HepG2 (cell line): ENCODE results near the gene PSMA2. TPM values are rescaled to one million over a fixed set of nuclear protein-coding genes. Genes with fewer than 3 reads are reported as not detected.

Experiments
- ATAC-seq: fragments of 200-7000 bp; cut with Tn5 transposase; 3 replicates; pipeline ENCODE4 v1.9.1; 2020; ENCODE audit warnings: mild to moderate bottlenecking, moderate library complexity
- BruUV-seq: library from RNA; stranded (reverse); fragments of 400-500 nt; replicated peaks from 2 replicates; lab custom pipeline; 2021; lab: Mats Ljungman, UMichigan
- CTCF ChIA-PET: fragments of 300-600 bp; formaldehyde crosslinking; extraction: SDS; loops from one replicate; lab custom pipeline; 2021; ENCODE audit warnings: low total read pairs, inconsistent platforms, low intra/inter-chr PET ratio; lab: Yijun Ruan, JAX
- POLR2A ChIA-PET: fragments of 350-600 bp; sonication (Branson Sonifier 250); formaldehyde crosslinking; loops from one replicate; lab custom pipeline; 2020; ENCODE audit warnings: antibody characterized with exemption, inconsistent platforms; lab: Yijun Ruan, JAX
- DNase-seq: peaks from one replicate; pipeline ENCODE4 v3.0.0-alpha.2; 2015; ENCODE audit warnings: low spot score
- FAIRE-seq: peaks from 3 replicates; lab custom pipeline; 2011; peaks lifted over from hg19 to GRCh38; lab: Jason Lieb, UNC
- H2AFZ ChIP-seq: one replicate; pipeline ENCODE4 v1.6.1; 2011; ENCODE audit warnings: low read length, inconsistent platforms
- H3K27ac ChIP-seq: fragments of 300-600 bp; 3 replicates; pipeline ENCODE4 v1.8.0; 2011; ENCODE audit warnings: mixed run types, mild to moderate bottlenecking, mixed read lengths, low read length, inconsistent platforms; ENCODE audit not compliant: insufficient read depth; ENCODE audit errors: extremely low read length
- H3K27me3 ChIP-seq, 2 experiments: fragments of 200-600 bp in 1 of 2; 2 replicates in 1 of 2; 3 replicates in 1 of 2; pipeline versions ENCODE4 v1.6.0 to v1.8.0; 2011; ENCODE audit warnings: low read length in 2 of 2, mild to moderate bottlenecking in 2 of 2, moderate library complexity in 2 of 2, inconsistent platforms in 1 of 2; ENCODE audit not compliant: insufficient read depth in 2 of 2, control insufficient read depth in 1 of 2
- H3K36me3 ChIP-seq, 2 experiments: fragments of 200-600 bp in 1 of 2; replicated peaks in 1 of 2; 2 replicates in 1 of 2; 3 replicates in 1 of 2; pipeline versions ENCODE4 v1.5.1 to v1.8.0; 2011; ENCODE audit warnings: low read length in 2 of 2, inconsistent platforms in 1 of 2; ENCODE audit not compliant: insufficient read depth in 2 of 2, control insufficient read depth in 1 of 2
- H3K4me1 ChIP-seq: 2 replicates; pipeline ENCODE4 v1.5.1; 2012; ENCODE audit warnings: low read length, inconsistent platforms; ENCODE audit not compliant: insufficient read depth
- H3K4me2 ChIP-seq: 2 replicates; pipeline ENCODE4 v1.6.0; 2011; ENCODE audit warnings: low read depth, low read length, inconsistent platforms
- H3K4me3 ChIP-seq, 3 experiments: fragments of 200-600 bp in 1 of 3; sonication (generic), shearing (Covaris generic) in 1 of 3; replicated peaks in 1 of 3; 2 replicates each; pipeline ENCODE4 v1.5.1; 2011 to 2016; ENCODE audit warnings: low read length in 3 of 3, inconsistent platforms in 2 of 3, low read depth in 2 of 3, mild to moderate bottlenecking in 2 of 3, control low read depth in 1 of 3, mixed read lengths in 1 of 3; ENCODE audit not compliant: insufficient read depth in 1 of 3
- H3K79me2 ChIP-seq: one replicate; pipeline ENCODE4 v1.6.1; 2011; ENCODE audit warnings: low read length, inconsistent platforms; ENCODE audit not compliant: insufficient read depth
- H3K9ac ChIP-seq: 2 replicates; pipeline ENCODE4 v1.6.0; 2011; ENCODE audit warnings: mild to moderate bottlenecking, low read depth, low read length, inconsistent platforms; ENCODE audit not compliant: insufficient read depth
- H3K9me3 ChIP-seq: 2 replicates; pipeline ENCODE4 v1.5.1; 2012; ENCODE audit warnings: mild to moderate bottlenecking, low read length
- H4K20me1 ChIP-seq: 2 replicates; pipeline ENCODE4 v1.6.0; 2011; ENCODE audit warnings: inconsistent platforms, mild to moderate bottlenecking, low read length, moderate library complexity; ENCODE audit not compliant: insufficient read depth
- CEBPG ChIP-seq: IDR thresholded peaks from 2 replicates; pipeline ENCODE4 v1.6.1; 2016
- FOXC1 ChIP-seq: sonication (generic); formaldehyde crosslinking; IDR thresholded peaks from 2 replicates; pipeline ENCODE4 v1.8.0; 2022; ENCODE audit warnings: mild to moderate bottlenecking, missing genetic modification reagents, borderline replicate concordance
- MTF2 ChIP-seq: sonication (generic); formaldehyde crosslinking; IDR thresholded peaks from 2 replicates; pipeline ENCODE4 v1.5.0; 2020; ENCODE audit warnings: missing genetic modification reagents, borderline replicate concordance
- NFIB ChIP-seq: sonication (generic); formaldehyde crosslinking; IDR thresholded peaks from 2 replicates; pipeline ENCODE4 v1.9.0; 2021; ENCODE audit warnings: missing genetic modification reagents, mild to moderate bottlenecking, borderline replicate concordance
- NFIC ChIP-seq: IDR thresholded peaks from 2 replicates; pipeline ENCODE4 v1.6.1; 2012; ENCODE audit warnings: mild to moderate bottlenecking, low read length, inconsistent platforms
- NFKBIZ ChIP-seq: IDR thresholded peaks from 2 replicates; pipeline ENCODE4 v1.6.1; 2018; ENCODE audit warnings: missing genetic modification reagents, missing compliant biosample characterization
- RBAK ChIP-seq: sonication (generic); formaldehyde crosslinking; IDR thresholded peaks from 2 replicates; pipeline ENCODE4 v1.5.1; 2020; ENCODE audit warnings: mild to moderate bottlenecking, missing genetic modification reagents
- TMF1 ChIP-seq: sonication (generic); formaldehyde crosslinking; IDR thresholded peaks from 2 replicates; pipeline ENCODE4 v1.8.1; 2022; ENCODE audit warnings: low read depth, missing genetic modification reagents
- ZFP90 ChIP-seq: sonication (generic); formaldehyde crosslinking; IDR thresholded peaks from 2 replicates; pipeline ENCODE4 v1.8.0; 2022; ENCODE audit warnings: missing genetic modification reagents, mild to moderate bottlenecking, inconsistent platforms, borderline replicate concordance
- WGBS: methylation state at CpG from one replicate; pipeline ENCODE4 v1.1.6; 2017; ENCODE audit warnings: low lambda C conversion rate; 5-methylcytosine and 5-hydroxymethylcytosine counted together
- in situ Hi-C: cut with HindIII; loops from 2 replicates; pipeline ENCODE4 v1.10.0; 2017; ENCODE audit warnings: low pct_unique_long_range_greater_than_20kb; ENCODE audit not compliant: extremely low pct_ligation_motif_present
- intact Hi-C: fragments of 100-400 bp; cut with micrococcal nuclease; formaldehyde crosslinking; loops from one replicate; pipeline ENCODE4 v1.10.0; 2022; ENCODE audit not compliant: unreplicated experiment
- polyA plus RNA-seq, 8 experiments: library from polyadenylated mRNA; depleted of rRNA in 3 of 8; stranded (reverse) in 7 of 8; unstranded in 1 of 8; fragments of >200 nt; fragmentation: Illumina TruSeq in 4 of 8; extraction: Trizol in 4 of 8; gene quantifications; 2 replicates each; pipeline versions ENCODE4 v1.2.1 to v1.2.3, GENCODE V29; 2011 to 2016; ENCODE audit warnings: low read depth in 4 of 8, missing spikeins in 1 of 8, mixed read lengths in 1 of 8; ENCODE audit not compliant: insufficient read depth in 1 of 8
- total RNA-seq, 5 experiments: library from RNA; depleted of rRNA; stranded (reverse); fragments of >200 nt; fragmentation: Illumina TruSeq; extraction: Trizol; gene quantifications; 2 replicates each; pipeline ENCODE4 v1.2.3, GENCODE V29; 2016; ENCODE audit warnings: low read depth in 1 of 5
- TF ChIP-seq, protein P1 (sequence below), 2 experiments: sonication (generic) in 1 of 2; formaldehyde crosslinking in 1 of 2; IDR thresholded peaks; 2 replicates each; pipeline versions ENCODE4 v1.4.0 to v1.6.1; 2016 to 2020; ENCODE audit warnings: borderline replicate concordance in 1 of 2, low read depth in 1 of 2, mild to moderate bottlenecking in 1 of 2, missing genetic modification reagents in 1 of 2
- TF ChIP-seq, protein P2 (sequence below): sonication (generic); formaldehyde crosslinking; IDR thresholded peaks from 2 replicates; pipeline ENCODE4 v1.5.1; 2020; ENCODE audit warnings: missing genetic modification reagents, mild to moderate bottlenecking, borderline replicate concordance
- TF ChIP-seq, protein P3 (sequence below): IDR thresholded peaks from 2 replicates; pipeline ENCODE4 v1.6.1; 2016; ENCODE audit warnings: control low read depth

The PSMA2 gene
- total and polyA plus RNA-seq, 2 of the 13 experiments (the other 11 are each of a cell fraction or from before 2014, with no cell fraction given): 125 to 266 TPM

DNA sequence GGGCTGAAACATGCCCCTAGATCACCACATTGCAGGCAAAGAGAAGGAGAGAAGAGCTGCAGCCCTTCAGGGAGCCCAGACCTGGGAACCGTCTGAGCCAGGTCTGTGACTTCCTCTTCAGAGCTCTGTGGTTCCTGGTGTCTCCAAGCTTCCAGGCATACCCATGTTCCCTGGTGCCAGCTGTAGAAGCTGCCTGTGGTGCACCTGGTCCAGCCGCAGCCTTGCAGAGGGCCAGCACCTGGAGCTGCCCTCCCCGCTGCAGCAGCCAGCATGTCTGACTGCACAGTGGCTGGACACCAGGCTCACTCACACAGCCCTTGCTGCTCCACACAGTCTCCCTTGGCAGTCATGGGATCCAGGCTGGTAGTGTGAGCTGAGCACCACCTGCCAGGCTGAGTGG is 53.7 kb downstream of the PSMA2 start:
- ATAC-seq (peak; percentile 60; the same call in 2 of the 3 replicates), DNase-seq (no peak), FAIRE-seq (no peak)
- no peak overlapping the region for H3K4me2 ChIP-seq
- ChIA-PET CTCF (no interaction called here), POLR2A (interaction anchor here (0.9 kb wide), 1 partner anchor 10 kb away, joined by 3 read pairs; no protein-coding TSS in a partner anchor)
- no peaks in the 10 kb centered on the region for H3K9me3 ChIP-seq
- H3K4me3 ChIP-seq: no peak overlapping the region
- no TSS peak for BruUV-seq
- in situ Hi-C loops: no loop called here
- no peaks in the 10 kb centered on the region for H3K36me3 ChIP-seq
- H3K79me2 ChIP-seq: no peaks in the 10 kb centered on the region
- TF ChIP-seq, protein P1, sequence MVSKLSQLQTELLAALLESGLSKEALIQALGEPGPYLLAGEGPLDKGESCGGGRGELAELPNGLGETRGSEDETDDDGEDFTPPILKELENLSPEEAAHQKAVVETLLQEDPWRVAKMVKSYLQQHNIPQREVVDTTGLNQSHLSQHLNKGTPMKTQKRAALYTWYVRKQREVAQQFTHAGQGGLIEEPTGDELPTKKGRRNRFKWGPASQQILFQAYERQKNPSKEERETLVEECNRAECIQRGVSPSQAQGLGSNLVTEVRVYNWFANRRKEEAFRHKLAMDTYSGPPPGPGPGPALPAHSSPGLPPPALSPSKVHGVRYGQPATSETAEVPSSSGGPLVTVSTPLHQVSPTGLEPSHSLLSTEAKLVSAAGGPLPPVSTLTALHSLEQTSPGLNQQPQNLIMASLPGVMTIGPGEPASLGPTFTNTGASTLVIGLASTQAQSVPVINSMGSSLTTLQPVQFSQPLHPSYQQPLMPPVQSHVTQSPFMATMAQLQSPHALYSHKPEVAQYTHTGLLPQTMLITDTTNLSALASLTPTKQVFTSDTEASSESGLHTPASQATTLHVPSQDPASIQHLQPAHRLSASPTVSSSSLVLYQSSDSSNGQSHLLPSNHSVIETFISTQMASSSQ (IDR thresholded peaks at IDR 0.05; ENCODE audit: low read depth): no peak
- TF ChIP-seq, protein P1 (CRISPR knock-in tag; IDR thresholded peaks at IDR 0.05; ENCODE audit: borderline replicate concordance): no peak
- TF ChIP-seq RBAK (no peak), NFIC (no peak), NFKBIZ (CRISPR knock-in tag) (no peak), TMF1 (CRISPR knock-in tag) (no peak), MTF2 (CRISPR knock-in tag) (no peak), NFIB (CRISPR knock-in tag) (no peak), ZFP90 (no peak), FOXC1 (no peak), CEBPG (CRISPR knock-in tag) (no peak)
- TF ChIP-seq, protein P2, sequence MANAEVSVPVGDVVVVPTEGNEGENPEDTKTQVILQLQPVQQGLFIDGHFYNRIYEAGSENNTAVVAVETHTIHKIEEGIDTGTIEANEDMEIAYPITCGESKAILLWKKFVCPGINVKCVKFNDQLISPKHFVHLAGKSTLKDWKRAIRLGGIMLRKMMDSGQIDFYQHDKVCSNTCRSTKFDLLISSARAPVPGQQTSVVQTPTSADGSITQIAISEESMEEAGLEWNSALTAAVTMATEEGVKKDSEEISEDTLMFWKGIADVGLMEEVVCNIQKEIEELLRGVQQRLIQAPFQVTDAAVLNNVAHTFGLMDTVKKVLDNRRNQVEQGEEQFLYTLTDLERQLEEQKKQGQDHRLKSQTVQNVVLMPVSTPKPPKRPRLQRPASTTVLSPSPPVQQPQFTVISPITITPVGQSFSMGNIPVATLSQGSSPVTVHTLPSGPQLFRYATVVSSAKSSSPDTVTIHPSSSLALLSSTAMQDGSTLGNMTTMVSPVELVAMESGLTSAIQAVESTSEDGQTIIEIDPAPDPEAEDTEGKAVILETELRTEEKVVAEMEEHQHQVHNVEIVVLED: no peak
- TF ChIP-seq, protein P3, sequence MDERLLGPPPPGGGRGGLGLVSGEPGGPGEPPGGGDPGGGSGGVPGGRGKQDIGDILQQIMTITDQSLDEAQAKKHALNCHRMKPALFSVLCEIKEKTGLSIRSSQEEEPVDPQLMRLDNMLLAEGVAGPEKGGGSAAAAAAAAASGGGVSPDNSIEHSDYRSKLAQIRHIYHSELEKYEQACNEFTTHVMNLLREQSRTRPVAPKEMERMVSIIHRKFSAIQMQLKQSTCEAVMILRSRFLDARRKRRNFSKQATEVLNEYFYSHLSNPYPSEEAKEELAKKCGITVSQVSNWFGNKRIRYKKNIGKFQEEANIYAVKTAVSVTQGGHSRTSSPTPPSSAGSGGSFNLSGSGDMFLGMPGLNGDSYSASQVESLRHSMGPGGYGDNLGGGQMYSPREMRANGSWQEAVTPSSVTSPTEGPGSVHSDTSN (CRISPR knock-in tag): no peak
- no peak overlapping the region for H3K27ac ChIP-seq
- 0% methylated on average over 1 of the region's 3 CpGs for whole genome bisulfite sequencing
- no peaks in the 10 kb centered on the region for H3K27me3 ChIP-seq
- intact Hi-C loops: no loop called here
- no peak overlapping the region for H3K9ac ChIP-seq
- H2AFZ ChIP-seq: no peak overlapping the region
- no peaks in the 10 kb centered on the region for H4K20me1 ChIP-seq
- H3K4me1 ChIP-seq: no peaks in the 10 kb centered on the region
